ENCODE results near the gene JAK3. TPM values are rescaled to one million over a fixed set of nuclear protein-coding genes. Genes with fewer than 3 reads are reported as not detected.

JAK3 gene
- total RNA-seq, 1 experiment from 2014 or later, result 4.4 TPM

DNA sequence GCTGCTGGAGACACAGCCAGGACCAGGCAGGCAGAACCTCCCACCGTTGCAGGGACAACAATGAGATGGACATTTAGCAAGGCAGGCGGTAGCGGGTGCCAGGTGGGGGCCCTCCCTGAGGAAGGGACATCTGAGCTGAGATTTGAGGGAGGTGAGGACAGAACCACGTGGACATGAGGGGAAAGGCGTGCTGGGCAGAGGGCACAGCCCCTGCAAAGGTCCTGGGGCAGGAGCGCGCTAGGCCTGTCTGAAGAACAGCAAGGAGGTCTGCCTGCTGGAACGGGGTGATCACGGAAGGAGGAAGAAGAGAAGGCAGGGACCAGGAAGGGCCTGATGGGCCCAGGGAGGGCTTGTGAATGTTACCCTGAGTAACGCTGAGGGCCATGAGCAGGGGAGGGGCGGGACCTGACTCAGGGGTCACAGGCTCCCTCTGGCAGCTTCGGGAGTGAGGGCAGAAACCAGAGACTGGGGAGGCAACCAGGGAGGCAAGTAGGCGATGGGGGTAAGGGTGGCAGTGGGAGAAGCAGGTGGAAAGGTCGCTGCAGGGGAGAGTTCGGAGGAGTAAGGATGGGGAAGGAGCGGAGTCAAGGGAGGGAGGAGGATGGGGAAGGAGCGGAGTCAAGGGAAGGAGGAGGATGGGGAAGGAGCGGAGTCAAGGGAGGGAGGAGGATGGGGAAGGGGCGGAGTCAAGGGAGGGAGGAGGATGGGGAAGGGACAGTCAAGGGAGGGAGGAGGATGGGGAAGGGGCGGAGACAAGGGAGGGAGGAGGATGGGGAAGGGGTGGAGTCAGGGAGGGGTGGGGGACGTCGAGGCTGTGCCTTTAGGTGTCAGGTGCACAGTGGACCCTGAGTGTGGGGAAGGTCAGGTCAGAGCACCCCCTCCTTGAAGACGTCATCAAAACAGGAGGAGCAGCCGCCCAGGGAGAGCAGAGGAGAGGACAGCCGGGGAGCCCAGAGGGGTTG is 68.5 kb downstream of the JAK3 start (continued):
- TF ChIP-seq, protein P1, sequence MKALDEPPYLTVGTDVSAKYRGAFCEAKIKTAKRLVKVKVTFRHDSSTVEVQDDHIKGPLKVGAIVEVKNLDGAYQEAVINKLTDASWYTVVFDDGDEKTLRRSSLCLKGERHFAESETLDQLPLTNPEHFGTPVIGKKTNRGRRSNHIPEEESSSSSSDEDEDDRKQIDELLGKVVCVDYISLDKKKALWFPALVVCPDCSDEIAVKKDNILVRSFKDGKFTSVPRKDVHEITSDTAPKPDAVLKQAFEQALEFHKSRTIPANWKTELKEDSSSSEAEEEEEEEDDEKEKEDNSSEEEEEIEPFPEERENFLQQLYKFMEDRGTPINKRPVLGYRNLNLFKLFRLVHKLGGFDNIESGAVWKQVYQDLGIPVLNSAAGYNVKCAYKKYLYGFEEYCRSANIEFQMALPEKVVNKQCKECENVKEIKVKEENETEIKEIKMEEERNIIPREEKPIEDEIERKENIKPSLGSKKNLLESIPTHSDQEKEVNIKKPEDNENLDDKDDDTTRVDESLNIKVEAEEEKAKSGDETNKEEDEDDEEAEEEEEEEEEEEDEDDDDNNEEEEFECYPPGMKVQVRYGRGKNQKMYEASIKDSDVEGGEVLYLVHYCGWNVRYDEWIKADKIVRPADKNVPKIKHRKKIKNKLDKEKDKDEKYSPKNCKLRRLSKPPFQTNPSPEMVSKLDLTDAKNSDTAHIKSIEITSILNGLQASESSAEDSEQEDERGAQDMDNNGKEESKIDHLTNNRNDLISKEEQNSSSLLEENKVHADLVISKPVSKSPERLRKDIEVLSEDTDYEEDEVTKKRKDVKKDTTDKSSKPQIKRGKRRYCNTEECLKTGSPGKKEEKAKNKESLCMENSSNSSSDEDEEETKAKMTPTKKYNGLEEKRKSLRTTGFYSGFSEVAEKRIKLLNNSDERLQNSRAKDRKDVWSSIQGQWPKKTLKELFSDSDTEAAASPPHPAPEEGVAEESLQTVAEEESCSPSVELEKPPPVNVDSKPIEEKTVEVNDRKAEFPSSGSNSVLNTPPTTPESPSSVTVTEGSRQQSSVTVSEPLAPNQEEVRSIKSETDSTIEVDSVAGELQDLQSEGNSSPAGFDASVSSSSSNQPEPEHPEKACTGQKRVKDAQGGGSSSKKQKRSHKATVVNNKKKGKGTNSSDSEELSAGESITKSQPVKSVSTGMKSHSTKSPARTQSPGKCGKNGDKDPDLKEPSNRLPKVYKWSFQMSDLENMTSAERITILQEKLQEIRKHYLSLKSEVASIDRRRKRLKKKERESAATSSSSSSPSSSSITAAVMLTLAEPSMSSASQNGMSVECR (CRISPR knock-in tag; IDR thresholded peaks at IDR 0.05; ENCODE audit: borderline replicate concordance), result no peak
- TF ChIP-seq TCF7 (CRISPR knock-in tag; IDR thresholded peaks at IDR 0.05; ENCODE audit: low read depth), result no peak
- TF ChIP-seq ZNF671 (CRISPR knock-in tag; IDR thresholded peaks at IDR 0.05), result no peak
- TF ChIP-seq ETV6 (CRISPR knock-in tag; IDR thresholded peaks at IDR 0.05), result no peak
- TF ChIP-seq, protein P2, sequence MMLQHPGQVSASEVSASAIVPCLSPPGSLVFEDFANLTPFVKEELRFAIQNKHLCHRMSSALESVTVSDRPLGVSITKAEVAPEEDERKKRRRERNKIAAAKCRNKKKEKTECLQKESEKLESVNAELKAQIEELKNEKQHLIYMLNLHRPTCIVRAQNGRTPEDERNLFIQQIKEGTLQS (CRISPR knock-in tag; conservative IDR thresholded peaks at IDR 0.05), result no peak
- no peak for TF ChIP-seq TEAD1 (CRISPR knock-in tag; IDR thresholded peaks at IDR 0.05)
- TF ChIP-seq, protein P3, sequence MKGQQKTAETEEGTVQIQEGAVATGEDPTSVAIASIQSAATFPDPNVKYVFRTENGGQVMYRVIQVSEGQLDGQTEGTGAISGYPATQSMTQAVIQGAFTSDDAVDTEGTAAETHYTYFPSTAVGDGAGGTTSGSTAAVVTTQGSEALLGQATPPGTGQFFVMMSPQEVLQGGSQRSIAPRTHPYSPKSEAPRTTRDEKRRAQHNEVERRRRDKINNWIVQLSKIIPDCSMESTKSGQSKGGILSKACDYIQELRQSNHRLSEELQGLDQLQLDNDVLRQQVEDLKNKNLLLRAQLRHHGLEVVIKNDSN (CRISPR knock-in tag; IDR thresholded peaks at IDR 0.05), result no peak
- TF ChIP-seq, protein P4, sequence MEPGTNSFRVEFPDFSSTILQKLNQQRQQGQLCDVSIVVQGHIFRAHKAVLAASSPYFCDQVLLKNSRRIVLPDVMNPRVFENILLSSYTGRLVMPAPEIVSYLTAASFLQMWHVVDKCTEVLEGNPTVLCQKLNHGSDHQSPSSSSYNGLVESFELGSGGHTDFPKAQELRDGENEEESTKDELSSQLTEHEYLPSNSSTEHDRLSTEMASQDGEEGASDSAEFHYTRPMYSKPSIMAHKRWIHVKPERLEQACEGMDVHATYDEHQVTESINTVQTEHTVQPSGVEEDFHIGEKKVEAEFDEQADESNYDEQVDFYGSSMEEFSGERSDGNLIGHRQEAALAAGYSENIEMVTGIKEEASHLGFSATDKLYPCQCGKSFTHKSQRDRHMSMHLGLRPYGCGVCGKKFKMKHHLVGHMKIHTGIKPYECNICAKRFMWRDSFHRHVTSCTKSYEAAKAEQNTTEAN (CRISPR knock-in tag; IDR thresholded peaks at IDR 0.05), result no peak
- peak; percentile 70 for TF ChIP-seq ZNF263 (CRISPR knock-in tag; IDR thresholded peaks at IDR 0.05; ENCODE audit: low read depth)
- TF ChIP-seq, protein P5, sequence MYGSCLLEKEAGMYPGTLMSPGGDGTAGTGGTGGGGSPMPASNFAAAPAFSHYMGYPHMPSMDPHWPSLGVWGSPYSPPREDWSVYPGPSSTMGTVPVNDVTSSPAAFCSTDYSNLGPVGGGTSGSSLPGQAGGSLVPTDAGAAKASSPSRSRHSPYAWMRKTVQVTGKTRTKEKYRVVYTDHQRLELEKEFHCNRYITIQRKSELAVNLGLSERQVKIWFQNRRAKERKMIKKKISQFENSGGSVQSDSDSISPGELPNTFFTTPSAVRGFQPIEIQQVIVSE (CRISPR knock-in tag; IDR thresholded peaks at IDR 0.05; ENCODE audit: borderline replicate concordance), result no peak
- no peak for TF ChIP-seq HMGA2 (CRISPR knock-in tag; IDR thresholded peaks at IDR 0.05)
- no peak for TF ChIP-seq ELF4 (CRISPR knock-in tag; IDR thresholded peaks at IDR 0.05; ENCODE audit: low read depth)
- TF ChIP-seq NR3C1 (CRISPR knock-in tag; conservative IDR thresholded peaks at IDR 0.05; ENCODE audit: low read depth), result no peak
- TF ChIP-seq SMAD3 (CRISPR knock-in tag; IDR thresholded peaks at IDR 0.05; ENCODE audit: borderline replicate concordance), result no peak
- no peak for TF ChIP-seq ZNF423 (CRISPR knock-in tag; IDR thresholded peaks at IDR 0.05)
- TF ChIP-seq, protein P6, sequence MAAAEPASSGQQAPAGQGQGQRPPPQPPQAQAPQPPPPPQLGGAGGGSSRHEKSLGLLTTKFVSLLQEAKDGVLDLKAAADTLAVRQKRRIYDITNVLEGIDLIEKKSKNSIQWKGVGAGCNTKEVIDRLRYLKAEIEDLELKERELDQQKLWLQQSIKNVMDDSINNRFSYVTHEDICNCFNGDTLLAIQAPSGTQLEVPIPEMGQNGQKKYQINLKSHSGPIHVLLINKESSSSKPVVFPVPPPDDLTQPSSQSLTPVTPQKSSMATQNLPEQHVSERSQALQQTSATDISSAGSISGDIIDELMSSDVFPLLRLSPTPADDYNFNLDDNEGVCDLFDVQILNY (CRISPR knock-in tag; IDR thresholded peaks at IDR 0.05), result no peak
- TF ChIP-seq, protein P7, sequence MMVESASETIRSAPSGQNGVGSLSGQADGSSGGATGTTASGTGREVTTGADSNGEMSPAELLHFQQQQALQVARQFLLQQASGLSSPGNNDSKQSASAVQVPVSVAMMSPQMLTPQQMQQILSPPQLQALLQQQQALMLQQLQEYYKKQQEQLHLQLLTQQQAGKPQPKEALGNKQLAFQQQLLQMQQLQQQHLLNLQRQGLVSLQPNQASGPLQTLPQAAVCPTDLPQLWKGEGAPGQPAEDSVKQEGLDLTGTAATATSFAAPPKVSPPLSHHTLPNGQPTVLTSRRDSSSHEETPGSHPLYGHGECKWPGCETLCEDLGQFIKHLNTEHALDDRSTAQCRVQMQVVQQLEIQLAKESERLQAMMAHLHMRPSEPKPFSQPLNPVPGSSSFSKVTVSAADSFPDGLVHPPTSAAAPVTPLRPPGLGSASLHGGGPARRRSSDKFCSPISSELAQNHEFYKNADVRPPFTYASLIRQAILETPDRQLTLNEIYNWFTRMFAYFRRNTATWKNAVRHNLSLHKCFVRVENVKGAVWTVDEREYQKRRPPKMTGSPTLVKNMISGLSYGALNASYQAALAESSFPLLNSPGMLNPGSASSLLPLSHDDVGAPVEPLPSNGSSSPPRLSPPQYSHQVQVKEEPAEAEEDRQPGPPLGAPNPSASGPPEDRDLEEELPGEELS (CRISPR knock-in tag; IDR thresholded peaks at IDR 0.05), result no peak
- no peak for TF ChIP-seq CREM (CRISPR knock-in tag; IDR thresholded peaks at IDR 0.05)
- TF ChIP-seq IRF2 (CRISPR knock-in tag; IDR thresholded peaks at IDR 0.05; ENCODE audit: borderline replicate concordance, low read depth), result no peak
- no peak for TF ChIP-seq MXD4 (CRISPR knock-in tag; IDR thresholded peaks at IDR 0.05; ENCODE audit: borderline replicate concordance)
- no peak for TF ChIP-seq FOXJ3 (CRISPR knock-in tag; IDR thresholded peaks at IDR 0.05; ENCODE audit: borderline replicate concordance)
- TF ChIP-seq TP53 (CRISPR knock-in tag; IDR thresholded peaks at IDR 0.05), result 0 out of 2 replicates have a peak, but pooled peaks have one; percentile 27
- TF ChIP-seq, protein P8, sequence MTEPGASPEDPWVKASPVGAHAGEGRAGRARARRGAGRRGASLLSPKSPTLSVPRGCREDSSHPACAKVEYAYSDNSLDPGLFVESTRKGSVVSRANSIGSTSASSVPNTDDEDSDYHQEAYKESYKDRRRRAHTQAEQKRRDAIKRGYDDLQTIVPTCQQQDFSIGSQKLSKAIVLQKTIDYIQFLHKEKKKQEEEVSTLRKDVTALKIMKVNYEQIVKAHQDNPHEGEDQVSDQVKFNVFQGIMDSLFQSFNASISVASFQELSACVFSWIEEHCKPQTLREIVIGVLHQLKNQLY (CRISPR knock-in tag; IDR thresholded peaks at IDR 0.05), result no peak
- peak; percentile 47; the same call in 1 of the 2 replicates for TF ChIP-seq ZNF121 (CRISPR knock-in tag; IDR thresholded peaks at IDR 0.05)
- TF ChIP-seq ZNF232 (CRISPR knock-in tag; IDR thresholded peaks at IDR 0.05), result no peak
- TF ChIP-seq, protein P9, sequence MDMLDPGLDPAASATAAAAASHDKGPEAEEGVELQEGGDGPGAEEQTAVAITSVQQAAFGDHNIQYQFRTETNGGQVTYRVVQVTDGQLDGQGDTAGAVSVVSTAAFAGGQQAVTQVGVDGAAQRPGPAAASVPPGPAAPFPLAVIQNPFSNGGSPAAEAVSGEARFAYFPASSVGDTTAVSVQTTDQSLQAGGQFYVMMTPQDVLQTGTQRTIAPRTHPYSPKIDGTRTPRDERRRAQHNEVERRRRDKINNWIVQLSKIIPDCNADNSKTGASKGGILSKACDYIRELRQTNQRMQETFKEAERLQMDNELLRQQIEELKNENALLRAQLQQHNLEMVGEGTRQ (CRISPR knock-in tag; IDR thresholded peaks at IDR 0.05), result 0 out of 2 replicates have a peak, but pooled peaks have one; percentile 28
- no peak for TF ChIP-seq ATF1 (CRISPR knock-in tag; IDR thresholded peaks at IDR 0.05)

Data from WTC11 (cell line).